HG03558 (cell line): Measurements from ENCODE around the gene CH25H.
A peak's percentile ranks its signal among the peaks of the same experiment; 100 is the strongest.
"Not testable (repeated sequence)": the region's sequence is repeated elsewhere in the genome, so short reads cannot be mapped to it uniquely, and the experiment has no call there.

Source experiments
- ATAC-seq: cut with Tn5 transposase; IDR thresholded peaks from one replicate; pipeline ENCODE4 v1.9.1; 2021; ENCODE audit warnings: moderate number of reproducible peaks; ENCODE audit not compliant: unreplicated experiment; ENCODE audit errors: extremely low read depth

CH25H gene

GRCh38 chr10:89204621-89205185, 2.4 kb downstream of the CH25H start:
- ATAC-seq, result no peak

DNA sequence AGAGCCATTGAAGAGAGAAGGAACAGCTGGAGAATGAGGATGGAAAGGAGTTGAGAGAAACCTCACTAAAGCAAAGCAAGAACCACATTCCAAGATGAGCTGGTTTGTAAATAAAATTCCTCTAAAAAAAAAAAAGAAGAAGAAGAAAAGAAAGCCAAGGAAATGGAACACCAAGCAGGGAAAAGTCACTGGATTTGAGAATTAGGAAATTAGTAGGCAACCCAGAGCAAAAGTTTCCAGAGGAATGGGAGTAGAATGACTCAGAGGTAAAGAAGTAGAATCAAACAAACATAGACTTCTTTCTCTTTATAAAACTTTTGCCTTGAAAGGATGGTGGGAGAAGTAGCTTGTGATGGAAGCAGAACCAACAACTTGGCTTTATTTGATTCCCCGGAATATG, 3.9 kb downstream of the CH25H start:
- ATAC-seq, result no peak

GRCh38 chr10:89202033-89202425, 5.1 kb downstream of the CH25H start:
- ATAC-seq, result no peak

DNA sequence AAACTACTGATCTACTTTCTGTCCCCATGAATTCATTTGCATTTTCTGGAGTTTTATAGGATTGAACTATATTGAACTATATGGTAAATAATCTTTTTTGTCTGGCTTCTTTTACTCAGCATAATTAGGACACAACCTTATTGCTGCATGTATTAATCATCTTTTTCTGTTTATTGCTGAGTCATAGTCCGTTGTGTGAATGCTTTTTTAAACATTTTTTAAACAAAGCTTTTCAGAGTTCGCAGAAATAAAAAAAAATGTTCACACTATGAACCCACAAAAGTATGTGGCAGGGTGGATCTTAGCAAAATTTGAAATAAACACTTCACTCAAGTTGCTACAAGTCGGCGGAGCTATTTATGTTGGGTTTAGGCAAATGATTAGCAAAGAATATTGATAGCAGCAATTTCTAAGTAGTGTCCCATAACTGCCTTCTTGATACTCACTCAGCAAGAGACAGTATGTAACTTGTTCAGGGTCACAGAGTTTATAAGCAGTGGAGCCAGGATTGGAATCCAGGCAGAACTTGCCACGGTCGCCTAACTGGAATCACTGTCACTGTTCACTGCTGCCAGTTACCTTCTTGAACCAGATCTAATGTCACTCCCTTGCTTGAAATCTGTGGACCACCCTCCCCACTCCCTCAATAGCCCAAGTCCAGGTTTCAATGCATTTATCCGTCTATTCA, 5.6 kb downstream of the CH25H start:
- no peak for ATAC-seq

DNA sequence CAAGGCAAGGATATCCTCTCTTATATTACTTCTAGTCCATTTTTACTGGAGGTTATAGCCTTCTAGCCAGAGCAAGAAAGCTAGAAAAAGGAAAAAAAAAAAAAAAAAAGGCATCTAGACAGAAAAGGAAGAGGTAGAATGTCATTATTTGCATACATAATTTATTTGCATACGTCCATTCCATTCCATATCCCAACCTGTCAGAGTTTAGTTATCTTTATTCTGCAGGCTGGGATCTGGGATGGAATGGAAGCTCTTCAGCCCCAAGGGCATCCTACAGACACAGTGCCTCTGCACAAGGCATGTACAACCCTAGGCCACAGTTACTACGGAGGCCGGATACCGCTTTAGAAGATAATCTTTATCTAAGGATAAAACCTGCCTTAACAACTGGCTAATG, 9.6 kb downstream of the CH25H start:
- no peak for ATAC-seq

GRCh38 chr10:89191301-89191700, 15.8 kb downstream of the CH25H start:
- not testable (repeated sequence) for ATAC-seq

- ATAC-seq, result no peak
Measured at GRCh38 chr10:89189211-89189734, 17.8 kb downstream of the CH25H start.

DNA sequence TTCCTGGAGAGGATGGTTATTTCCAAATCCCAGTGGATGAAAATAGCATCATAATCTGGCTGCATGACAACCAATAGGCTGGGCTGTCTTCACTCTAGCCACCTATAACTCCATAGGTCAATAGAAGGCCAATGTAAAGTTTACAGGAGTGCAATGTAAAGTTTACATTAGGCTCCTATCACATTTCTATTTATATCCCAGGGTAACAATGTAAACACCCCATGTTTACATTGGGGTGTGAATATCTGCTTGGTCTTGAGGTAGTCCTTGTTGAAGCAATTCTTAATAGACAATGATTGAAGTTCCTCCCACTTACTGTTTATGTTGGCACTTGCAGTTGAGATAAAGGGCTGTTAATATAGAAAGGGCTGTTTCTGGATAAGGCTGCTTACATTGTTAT, 21.5 kb downstream of the CH25H start:
- ATAC-seq, result no peak

DNA sequence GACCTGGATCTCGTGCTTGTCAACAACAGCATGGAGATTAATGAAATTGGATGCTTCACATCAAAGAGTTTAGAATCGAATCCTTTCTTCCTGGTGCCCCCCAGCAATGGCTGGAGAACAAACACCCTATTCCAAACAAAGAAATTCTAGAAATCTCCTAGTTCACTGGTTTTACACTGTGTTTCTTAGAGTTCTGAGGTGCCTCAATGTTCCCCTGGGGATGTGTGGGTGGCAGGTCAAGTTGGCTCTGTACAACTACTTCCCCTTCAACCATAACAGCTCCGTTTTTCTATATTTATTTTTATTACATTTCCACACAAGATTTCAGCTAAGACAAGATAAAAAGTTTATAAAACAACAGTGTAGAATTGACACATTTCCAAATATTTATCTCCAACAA, 22.5 kb downstream of the CH25H start:
- no peak for ATAC-seq

DNA sequence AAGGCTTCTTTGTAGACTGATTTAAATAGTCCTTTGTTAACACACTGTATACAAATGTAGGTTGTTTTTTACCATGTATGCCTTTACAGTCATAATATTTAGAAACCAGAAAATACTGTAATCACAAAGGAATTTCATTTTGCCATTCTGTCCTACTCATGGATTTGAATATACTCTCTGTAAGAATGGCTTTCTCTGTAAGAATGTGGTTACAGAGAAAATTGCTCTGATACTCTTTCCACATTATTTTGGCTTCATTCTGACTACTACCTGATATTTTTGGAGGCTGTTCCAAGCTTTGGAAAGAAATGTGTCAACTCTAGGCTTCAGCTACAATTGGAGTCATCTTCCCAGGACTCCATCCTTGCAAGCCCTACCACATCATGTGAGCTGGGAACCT, 23.5 kb downstream of the CH25H start:
- no peak for ATAC-seq

GRCh38 chr10:89182894-89183293, 24.2 kb downstream of the CH25H start:
- ATAC-seq, result no peak

- ATAC-seq, result no peak
Measured at GRCh38 chr10:89175816-89176215, 31.3 kb downstream of the CH25H start.

DNA sequence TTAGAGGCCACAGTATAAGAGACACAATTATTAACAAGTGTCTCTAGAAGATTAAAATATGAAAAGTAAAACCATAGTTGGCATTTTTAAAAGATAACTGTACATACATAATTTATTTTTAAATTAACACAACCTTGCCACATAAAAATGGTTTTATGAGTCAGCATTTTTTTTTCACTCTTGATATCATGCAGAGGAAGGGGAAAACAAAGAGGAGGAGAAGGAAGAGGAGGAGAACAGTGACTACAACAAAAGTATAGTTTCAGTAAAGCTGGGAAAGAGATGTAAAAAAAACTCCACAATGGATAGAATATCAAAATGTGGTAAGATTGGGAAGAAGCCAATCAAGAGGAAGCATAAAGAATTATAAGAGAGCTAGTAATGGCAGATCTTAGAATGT, 34.0 kb downstream of the CH25H start:
- no peak for ATAC-seq

- no peak for ATAC-seq
Measured at GRCh38 chr10:89171996-89172395, 35.1 kb downstream of the CH25H start.

GRCh38 chr10:89171263-89171872, 35.7 kb downstream of the CH25H start:
- ATAC-seq, result no peak

GRCh38 chr10:89168354-89168900, 38.7 kb downstream of the CH25H start:
- not testable (repeated sequence) for ATAC-seq

DNA sequence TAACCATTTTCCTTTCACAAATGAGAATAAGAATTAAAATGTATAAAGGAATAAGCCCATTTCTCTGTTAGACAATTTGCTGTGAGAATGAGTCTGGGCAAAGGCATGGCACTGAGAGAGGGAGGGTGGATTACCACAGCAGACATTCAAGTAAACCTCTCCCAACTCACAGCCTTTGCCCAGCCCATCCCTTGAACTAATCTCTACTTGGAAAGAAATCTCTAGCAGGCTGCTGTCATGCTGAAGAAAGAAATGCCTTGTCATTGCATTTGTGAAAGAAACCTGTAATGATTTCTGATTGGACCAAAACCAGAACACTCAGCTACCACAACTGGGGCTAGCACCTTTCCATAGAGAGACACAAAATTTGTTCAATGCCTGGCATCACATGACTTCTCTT, 39.2 kb downstream of the CH25H start:
- no peak for ATAC-seq

- no peak for ATAC-seq
Measured at GRCh38 chr10:89165923-89166322, 41.2 kb downstream of the CH25H start.

- no peak for ATAC-seq
Measured at GRCh38 chr10:89164920-89165319, 42.2 kb downstream of the CH25H start.

GRCh38 chr10:89164080-89164479, 43.0 kb downstream of the CH25H start:
- ATAC-seq, result no peak

- ATAC-seq, result peak; percentile 93
Measured at GRCh38 chr10:89163265-89163995, 43.7 kb downstream of the CH25H start.
